Breast epithelium (tissue), 4 donors: Measurements from ENCODE around the gene BAIAP2L2. TPM values are rescaled to one million over a fixed set of nuclear protein-coding genes. Genes with fewer than 3 reads are reported as not detected.

ENCODE experiments used
- DNase-seq, 2 donors: peaks; one replicate each; pipeline ENCODE4 v3.0.0-alpha.2; 2019; ENCODE audit warnings: low spot score in 2 of 2
- H3K27ac ChIP-seq, 2 donors: fragments of 200-600 bp; sonication (generic) in 1 of 2; one replicate each; pipeline ENCODE4 v1.5.1; 2016 to 2019; ENCODE audit warnings: mild to moderate bottlenecking in 1 of 2
- H3K27me3 ChIP-seq, 2 donors: fragments of 200-600 bp; sonication (generic) in 1 of 2; one replicate each; pipeline versions ENCODE4 v1.5.1 to v1.6.0; 2017 to 2019; ENCODE audit warnings: control low read depth in 1 of 2, mild to moderate bottlenecking in 1 of 2
- H3K36me3 ChIP-seq: fragments of 200-600 bp; one replicate; pipeline ENCODE4 v1.5.1; 2019
- H3K4me1 ChIP-seq, 2 donors: fragments of 200-600 bp; sonication (generic); one replicate each; pipeline ENCODE4 v1.5.1; 2016 to 2019; ENCODE audit warnings: control low read depth in 1 of 2
- H3K4me3 ChIP-seq, 3 donors: fragments of 200-600 bp; sonication (generic); 1 replicate in 2 of 3; 2 replicates in 1 of 3; pipeline ENCODE4 v1.5.1; 2016 to 2019; ENCODE audit warnings: mild to moderate bottlenecking in 3 of 3, moderate library complexity in 2 of 3
- H3K9me3 ChIP-seq, 2 donors: fragments of 200-600 bp; sonication (generic) in 1 of 2; one replicate each; pipeline ENCODE4 v1.5.1; 2016 to 2019; ENCODE audit warnings: control low read depth in 1 of 2
- CTCF ChIP-seq, 3 donors: fragments of 450-650 bp; IDR thresholded peaks; one replicate each; pipeline ENCODE4 v1.5.1; 2016 to 2017; ENCODE audit warnings: antibody characterized with exemption in 3 of 3, mild to moderate bottlenecking in 3 of 3, moderate library complexity in 3 of 3
- POLR2A ChIP-seq: fragments of 450-650 bp; IDR thresholded peaks from one replicate; pipeline ENCODE4 v1.6.1; 2016; ENCODE audit warnings: antibody characterized with exemption, mild to moderate bottlenecking, moderate library complexity
- POLR2AphosphoS5 ChIP-seq, 3 donors: sonication (generic); formaldehyde crosslinking; IDR thresholded peaks; one replicate each; pipeline ENCODE4 v1.6.1; 2017; ENCODE audit warnings: antibody characterized with exemption in 3 of 3
- intact Hi-C: fragments of 100-400 bp; cut with DNase I; formaldehyde crosslinking; loops from one replicate; pipeline ENCODE4 v1.15.1; 2023; ENCODE audit warnings: low total_unique reads
- total RNA-seq, 3 donors: library from RNA; depleted of rRNA; stranded (reverse); fragments of >200 nt; gene quantifications; one replicate each; pipeline ENCODE4 v1.1.0, GENCODE V29; 2016

BAIAP2L2 gene
- total RNA-seq, 3 donors from 2014 or later, result 0.80 to 1.3 (median 1.0) TPM

- H3K9me3 ChIP-seq, result no peaks in the 10 kb centered on the region
- no peak for TF ChIP-seq POLR2A
- no peak for TF ChIP-seq CTCF (IDR thresholded peaks at IDR 0.05)
- no peak for TF ChIP-seq POLR2AphosphoS5 (IDR thresholded peaks at IDR 0.05)
- peaks cover 24 to 39% of the 10 kb centered on the region in 2 donors for H3K4me1 ChIP-seq
- DNase-seq, result no peak
- intact Hi-C loops, result loop anchor here (10.0 kb wide), 1 partner anchor 52 kb away; the partner anchor contains the start of gene SOX10
- H3K27ac ChIP-seq, result peak overlapping the region; percentile 96
- no peaks in the 10 kb centered on the region for H3K27me3 ChIP-seq
- H3K4me3 ChIP-seq, result no peak overlapping the region
- H3K36me3 ChIP-seq, result no peaks in the 10 kb centered on the region
Observed at GRCh38 chr22:38036392-38037062, 74.0 kb downstream of the BAIAP2L2 start.

- H3K27ac ChIP-seq, result peak overlapping the region; percentile 96
- TF ChIP-seq POLR2AphosphoS5 (IDR thresholded peaks at IDR 0.05) (no peak), POLR2A (no peak), CTCF (IDR thresholded peaks at IDR 0.05) (no peak)
- intact Hi-C loops, result loop anchor here (10.0 kb wide), 1 partner anchor 51 kb away; the partner anchor contains the start of gene SOX10
- peaks cover 24 to 35% of the 10 kb centered on the region in 2 donors for H3K4me1 ChIP-seq
- H3K27me3 ChIP-seq, result no peaks in the 10 kb centered on the region
- H3K9me3 ChIP-seq, result no peaks in the 10 kb centered on the region
- H3K4me3 ChIP-seq, result no peak overlapping the region
- no peaks in the 10 kb centered on the region for H3K36me3 ChIP-seq
- no peak for DNase-seq
Observed at GRCh38 chr22:38035530-38035885, 75.0 kb downstream of the BAIAP2L2 start.

Other genes with a start within 250 kb of the BAIAP2L2 start
- gene MICALL1, start 204.4 kb downstream of the BAIAP2L2 start, total RNA-seq, result 10 to 100 TPM in 2 of 3 donors, 1 to 10 TPM in 1; 8.6 to 25.6 (median 22.0) TPM
- under 1 TPM in 1 of 3 donors, not detected in 2; 0.64 TPM for gene C22orf23, start 157.1 kb downstream of the BAIAP2L2 start, total RNA-seq
- 10 to 100 TPM; 66.7 to 93.7 (median 82.4) TPM for gene POLR2F, start 157.0 kb downstream of the BAIAP2L2 start, total RNA-seq
- 100 to 1,000 TPM in 1 of 3 donors, 10 to 100 TPM in 1, under 1 TPM in 1; 0.16 to 101 (median 24.9) TPM for gene SOX10, start 126.1 kb downstream of the BAIAP2L2 start, total RNA-seq
- 10 to 100 TPM; 42.0 to 61.3 (median 49.9) TPM for gene PICK1, start 53.3 kb downstream of the BAIAP2L2 start, total RNA-seq
- gene SLC16A8, start 26.5 kb downstream of the BAIAP2L2 start, total RNA-seq, result 1 to 10 TPM in 1 of 3 donors, under 1 TPM in 1, not detected in 1; 0.33 to 1.3 TPM
- gene PLA2G6, start 71.1 kb upstream of the BAIAP2L2 start, total RNA-seq, result 10 to 100 TPM; 41.1 to 68.1 (median 59.3) TPM
- gene MAFF, start 91.3 kb upstream of the BAIAP2L2 start, total RNA-seq, result 100 to 1,000 TPM in 1 of 3 donors, 10 to 100 TPM in 2; 37.3 to 126 (median 85.5) TPM
- 10 to 100 TPM; 30.6 to 49.5 (median 42.4) TPM for gene TMEM184B, start 162.3 kb upstream of the BAIAP2L2 start, total RNA-seq
- gene CSNK1E, start 206.7 kb upstream of the BAIAP2L2 start, total RNA-seq, result 100 to 1,000 TPM in 2 of 3 donors, 10 to 100 TPM in 1; 83.0 to 147 (median 117) TPM